Epithelial cell of esophagus (primary cell): ENCODE measurements around the gene POLR1D.

Source experiments
- DNase-seq: peaks from one replicate; pipeline ENCODE4 v3.0.0; 2010; ENCODE audit warnings: low read depth
- H3K4me3 ChIP-seq: 2 replicates; pipeline ENCODE4 v1.5.1; 2011; ENCODE audit warnings: mild to moderate bottlenecking, low read length, control low read depth
- TF ChIP-seq, protein P1 (sequence below): IDR thresholded peaks from 2 replicates; pipeline ENCODE4 v1.5.1; 2011; ENCODE audit warnings: low read depth, mild to moderate bottlenecking, low read length, control low read depth, inconsistent platforms; ENCODE audit not compliant: insufficient read depth; ENCODE audit errors: missing control alignments

Gene POLR1D

DNA sequence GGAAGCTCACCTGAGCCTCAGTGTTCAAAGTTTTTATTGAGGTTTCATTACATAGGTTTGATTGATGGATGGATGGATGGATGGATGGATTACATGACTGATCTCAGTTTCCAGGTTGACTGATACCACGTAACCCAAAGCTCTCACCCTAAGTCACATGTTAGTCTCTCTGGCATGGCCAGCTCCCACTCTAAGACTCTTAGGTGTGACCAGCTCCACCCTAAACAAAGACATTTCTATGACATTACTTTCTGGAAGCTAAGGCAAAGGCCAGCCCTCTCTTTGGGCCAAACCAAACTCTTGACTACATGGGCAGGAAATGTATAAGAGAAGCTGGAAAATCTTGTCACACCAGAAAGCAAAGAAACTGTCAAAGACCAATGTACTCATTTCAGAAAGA lies 28.6 kb downstream of the POLR1D start:
- DNase-seq: peak; percentile 28
- TF ChIP-seq, protein P1, sequence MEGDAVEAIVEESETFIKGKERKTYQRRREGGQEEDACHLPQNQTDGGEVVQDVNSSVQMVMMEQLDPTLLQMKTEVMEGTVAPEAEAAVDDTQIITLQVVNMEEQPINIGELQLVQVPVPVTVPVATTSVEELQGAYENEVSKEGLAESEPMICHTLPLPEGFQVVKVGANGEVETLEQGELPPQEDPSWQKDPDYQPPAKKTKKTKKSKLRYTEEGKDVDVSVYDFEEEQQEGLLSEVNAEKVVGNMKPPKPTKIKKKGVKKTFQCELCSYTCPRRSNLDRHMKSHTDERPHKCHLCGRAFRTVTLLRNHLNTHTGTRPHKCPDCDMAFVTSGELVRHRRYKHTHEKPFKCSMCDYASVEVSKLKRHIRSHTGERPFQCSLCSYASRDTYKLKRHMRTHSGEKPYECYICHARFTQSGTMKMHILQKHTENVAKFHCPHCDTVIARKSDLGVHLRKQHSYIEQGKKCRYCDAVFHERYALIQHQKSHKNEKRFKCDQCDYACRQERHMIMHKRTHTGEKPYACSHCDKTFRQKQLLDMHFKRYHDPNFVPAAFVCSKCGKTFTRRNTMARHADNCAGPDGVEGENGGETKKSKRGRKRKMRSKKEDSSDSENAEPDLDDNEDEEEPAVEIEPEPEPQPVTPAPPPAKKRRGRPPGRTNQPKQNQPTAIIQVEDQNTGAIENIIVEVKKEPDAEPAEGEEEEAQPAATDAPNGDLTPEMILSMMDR: no peak
- no peak overlapping the region for H3K4me3 ChIP-seq

DNA sequence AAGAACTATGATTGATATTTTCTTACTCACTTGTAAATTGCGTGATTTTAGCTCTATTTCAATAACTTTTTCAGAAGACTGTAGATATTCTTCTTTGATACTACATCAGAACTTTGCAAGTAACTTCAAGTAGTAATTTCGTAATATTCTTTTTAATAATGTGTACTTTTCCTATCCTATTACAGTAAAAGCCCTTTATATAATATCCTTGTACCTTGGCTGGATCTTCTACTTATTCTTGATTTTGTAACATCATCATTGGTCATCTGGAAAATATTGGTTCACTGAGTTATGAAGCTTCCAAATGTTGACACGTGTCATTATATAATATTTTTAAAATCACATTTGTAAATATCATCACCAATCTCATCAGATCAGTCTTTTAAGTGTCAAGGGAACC lies 32.4 kb downstream of the POLR1D start:
- DNase-seq: no peak
- no peak overlapping the region for H3K4me3 ChIP-seq
- TF ChIP-seq, protein P1: no peak

DNA sequence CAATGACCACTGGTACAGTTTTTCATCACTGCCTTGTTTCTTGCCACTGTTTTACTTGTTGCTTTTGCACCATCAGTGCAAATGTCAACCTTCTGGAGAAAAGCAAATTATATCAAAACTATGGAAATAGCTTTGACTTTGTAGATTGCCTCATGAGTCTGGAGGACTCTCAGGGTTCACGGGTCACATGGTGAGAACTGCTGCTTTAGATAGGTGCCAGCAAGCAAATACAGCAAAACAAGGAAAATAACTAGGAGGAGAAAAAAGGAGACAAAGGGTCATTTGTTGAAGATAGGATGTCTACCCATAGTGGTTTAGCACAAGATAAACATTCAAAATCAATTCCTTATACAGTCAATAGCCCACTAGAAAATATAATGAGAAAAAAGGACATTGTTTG lies 33.1 kb downstream of the POLR1D start:
- TF ChIP-seq, protein P1: no peak
- no peak for DNase-seq
- no peak overlapping the region for H3K4me3 ChIP-seq

DNA sequence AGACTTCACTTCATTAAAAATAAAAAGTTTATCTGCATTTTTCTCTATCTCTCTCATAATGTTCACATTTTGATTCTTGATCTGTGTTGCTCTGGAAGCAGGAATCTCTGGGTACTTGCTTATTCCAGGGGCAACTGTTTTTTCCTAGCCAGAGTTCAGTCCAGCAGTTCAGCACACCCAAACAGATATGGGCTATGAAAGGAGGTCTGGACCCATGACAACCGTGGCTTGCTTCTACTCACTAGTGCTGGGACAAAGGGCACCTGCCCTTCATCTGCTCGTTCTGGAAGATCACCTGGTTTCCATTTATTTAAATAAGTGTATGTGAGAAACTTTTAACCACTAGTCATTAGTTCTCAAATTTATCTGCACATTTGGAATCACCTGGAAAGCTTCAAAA lies 36.0 kb downstream of the POLR1D start:
- TF ChIP-seq, protein P1: no peak
- H3K4me3 ChIP-seq: no peak overlapping the region
- no peak for DNase-seq

DNA sequence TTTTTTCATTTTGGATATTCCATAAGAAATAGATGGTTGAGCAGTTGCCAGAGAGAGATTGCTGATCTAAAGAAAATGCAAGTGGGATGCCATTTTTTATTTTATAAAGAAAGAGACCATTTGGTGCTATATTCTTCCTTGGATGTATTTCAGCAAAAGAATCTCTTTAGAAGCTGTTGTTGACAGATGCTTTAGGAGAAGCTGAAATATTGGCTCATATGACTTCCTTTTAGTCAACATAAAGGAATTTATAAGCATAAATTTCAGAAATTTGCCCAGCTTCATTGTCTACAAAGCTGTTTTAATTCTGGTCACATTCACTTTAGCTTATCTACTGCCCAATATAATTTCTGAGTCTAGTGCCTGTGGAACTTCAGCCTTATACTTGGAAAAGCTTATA lies 36.9 kb downstream of the POLR1D start:
- TF ChIP-seq, protein P1: no peak
- H3K4me3 ChIP-seq: no peak overlapping the region
- DNase-seq: no peak

DNA sequence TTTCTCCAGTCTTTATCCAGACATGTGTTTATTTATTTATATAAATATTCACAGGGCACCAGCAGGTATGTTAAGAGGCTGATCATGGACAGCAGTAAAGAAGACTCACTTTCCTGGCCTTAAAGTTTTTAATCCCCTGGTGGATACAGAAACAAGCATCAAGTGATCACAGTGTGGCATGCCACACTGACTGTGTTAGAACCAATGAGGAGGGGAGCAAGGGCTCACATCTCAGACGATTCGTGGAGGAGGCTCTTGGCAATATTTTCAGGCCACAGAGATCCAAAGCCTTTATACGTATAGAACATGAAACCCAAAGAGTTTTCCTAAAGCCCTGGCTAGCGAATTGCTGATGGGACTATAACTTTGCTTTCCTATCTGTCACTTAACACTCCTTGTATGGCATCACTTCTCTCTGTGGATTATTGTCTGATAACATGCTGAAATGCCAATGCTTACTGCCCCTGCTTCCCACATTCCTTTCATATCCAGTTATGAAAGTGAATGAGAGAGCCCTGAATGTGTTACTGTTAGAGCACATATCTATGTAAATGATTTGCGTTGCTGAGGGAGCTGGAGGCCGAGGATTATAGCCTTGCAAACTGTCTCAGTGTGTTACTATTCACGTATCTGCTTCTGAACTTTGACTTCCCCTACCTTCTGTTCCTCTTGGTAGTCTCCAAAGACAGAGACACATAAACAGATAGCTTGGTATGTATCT lies 37.6 kb downstream of the POLR1D start:
- no peak overlapping the region for H3K4me3 ChIP-seq
- no peak for DNase-seq
- TF ChIP-seq, protein P1: no peak

DNA sequence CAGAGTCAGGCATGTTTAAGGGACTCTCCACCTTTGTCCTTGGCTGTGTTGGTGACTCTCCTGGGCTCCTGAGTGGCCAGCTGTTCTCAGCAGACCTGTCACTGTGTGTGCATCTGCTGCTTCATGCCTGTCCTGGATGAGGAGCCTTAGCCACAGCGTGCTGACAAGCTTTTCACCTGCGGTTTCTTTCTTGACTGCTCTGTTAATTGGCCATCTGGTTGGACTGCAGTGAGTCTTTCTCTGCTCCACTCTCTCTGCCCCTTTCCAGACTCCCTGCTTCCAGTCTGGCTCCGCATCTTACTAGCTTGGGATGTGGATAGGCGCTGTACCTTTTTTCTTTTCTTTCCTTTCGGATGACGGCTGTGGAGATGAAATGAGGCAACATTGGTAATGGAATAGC lies 38.8 kb downstream of the POLR1D start:
- TF ChIP-seq, protein P1: no peak
- no peak overlapping the region for H3K4me3 ChIP-seq

More for the DNA sequence above, 38.8 kb downstream of the POLR1D start:
- no peak for DNase-seq
